Mesendoderm (in vitro differentiated cells): ENCODE results near the gene TIGD7. TPM values are rescaled to one million over a fixed set of nuclear protein-coding genes. Genes with fewer than 3 reads are reported as not detected.
A peak's percentile ranks its signal among the peaks of the same experiment; 100 is the strongest.

Source experiments
- DNase-seq: peaks from one replicate; pipeline ENCODE4 v3.0.0; 2013
- H2AK5ac ChIP-seq: 2 replicates; pipeline ENCODE4 v1.6.1; 2013; ENCODE audit warnings: low read length, inconsistent platforms
- H2BK120ac ChIP-seq: 2 replicates; pipeline ENCODE4 v1.6.1; 2013; ENCODE audit warnings: low read depth, mild to moderate bottlenecking, low read length, moderate library complexity, mixed read lengths
- H2BK15ac ChIP-seq: replicated peaks from 2 replicates; pipeline ENCODE4 v1.6.1; 2013; ENCODE audit warnings: low read depth, mild to moderate bottlenecking, moderate library complexity
- H2BK5ac ChIP-seq: 2 replicates; pipeline ENCODE4 v1.6.1; 2013; ENCODE audit warnings: low read length, inconsistent platforms
- H3K18ac ChIP-seq: 2 replicates; pipeline ENCODE4 v1.6.1; 2013; ENCODE audit warnings: mild to moderate bottlenecking, low read length, mixed read lengths
- H3K23ac ChIP-seq: one replicate; pipeline ENCODE4 v1.6.1; 2013; ENCODE audit warnings: low read length
- H3K27ac ChIP-seq: 2 replicates; pipeline ENCODE4 v1.5.1; 2013; ENCODE audit warnings: low read depth, mild to moderate bottlenecking, inconsistent platforms, low read length, moderate library complexity
- H3K27me3 ChIP-seq: 2 replicates; pipeline ENCODE4 v1.6.1; 2013; ENCODE audit warnings: low read length, control low read depth, mild to moderate bottlenecking, inconsistent platforms; ENCODE audit not compliant: insufficient read depth, poor library complexity
- H3K36me3 ChIP-seq: 2 replicates; pipeline ENCODE4 v1.6.1; 2013; ENCODE audit warnings: low read length, inconsistent platforms; ENCODE audit not compliant: control insufficient read depth, insufficient read depth
- H3K4ac ChIP-seq: one replicate; pipeline ENCODE4 v1.6.1; 2013; ENCODE audit warnings: low read depth, mild to moderate bottlenecking, low read length, moderate library complexity
- H3K4me1 ChIP-seq: 2 replicates; pipeline ENCODE4 v1.6.1; 2013; ENCODE audit warnings: low read depth, low read length, inconsistent platforms; ENCODE audit not compliant: control insufficient read depth
- H3K4me2 ChIP-seq: 2 replicates; pipeline ENCODE4 v1.6.1; 2013; ENCODE audit warnings: low read length
- H3K4me3 ChIP-seq: 2 replicates; pipeline ENCODE4 v1.5.1; 2013; ENCODE audit warnings: mild to moderate bottlenecking, low read length
- H3K56ac ChIP-seq: one replicate; pipeline ENCODE4 v1.6.1; 2013; ENCODE audit warnings: low read length
- H3K79me1 ChIP-seq: 2 replicates; pipeline ENCODE4 v1.6.1; 2013; ENCODE audit warnings: low read length, inconsistent platforms
- H3K79me2 ChIP-seq: 2 replicates; pipeline ENCODE4 v1.6.1; 2013; ENCODE audit warnings: mild to moderate bottlenecking, low read length; ENCODE audit not compliant: control insufficient read depth, insufficient read depth
- H3K9ac ChIP-seq: 2 replicates; pipeline ENCODE4 v1.6.1; 2013; ENCODE audit warnings: low read length, inconsistent platforms
- H4K5ac ChIP-seq: one replicate; pipeline ENCODE4 v1.6.1; 2013; ENCODE audit warnings: low read length
- H4K8ac ChIP-seq: one replicate; pipeline ENCODE4 v1.6.1; 2013; ENCODE audit warnings: low read depth, mild to moderate bottlenecking, control low read depth, low read length, moderate library complexity
- WGBS: extraction: QIAGEN DNeasy Blood & Tissue Kit; methylation state at CpG from one replicate; pipeline ENCODE4 v1.1.7; 2013; ENCODE audit warnings: low lambda C conversion rate, missing lambda C conversion rate; ENCODE audit not compliant: insufficient coverage; ENCODE audit errors: extremely low coverage; 5-methylcytosine and 5-hydroxymethylcytosine counted together
- polyA plus RNA-seq, 2 experiments: library from polyadenylated mRNA; stranded (reverse); fragments of 200-250 nt; gene quantifications; one replicate each; pipeline ENCODE4 v1.2.3, GENCODE V29; 2013

The TIGD7 gene
- polyA plus RNA-seq (2013, experiment 1 of 2) = 4.2 TPM
- polyA plus RNA-seq (2013, experiment 2 of 2) = 4.3 TPM

GRCh38 chr16:3305109-3306068 is at the start of gene TIGD7, which contains the start of gene ZNF75A:
Gene TIGD7 (minus strand): TSS chr16:3305430. CDS start chr16:3300614, 4,816 bp downstream.
Gene ZNF75A (plus strand): TSS chr16:3305497. CDS start chr16:3308429, 2,932 bp downstream.
- Histone ChIP-seq H3K27me3 (no peaks in the 10 kb centered on the region), H3K4me2 (peak within 1 kb of the TSS; percentile 89), H2BK120ac (no peak within 1 kb of the TSS), H3K4me1 (no peaks in the 10 kb centered on the region), H3K56ac (peak within 1 kb of the TSS; percentile 98), H3K79me1 (no peaks in the 10 kb centered on the region), H4K5ac (no peak within 1 kb of the TSS), H3K4ac (no peak within 1 kb of the TSS), H3K36me3 (peaks cover 3% of the 10 kb centered on the region), H3K18ac (peak within 1 kb of the TSS; percentile 46), H2AK5ac (no peak within 1 kb of the TSS), H3K23ac (peak within 1 kb of the TSS; percentile 85), H4K8ac (peak within 1 kb of the TSS; percentile 88), H3K4me3 (peak within 1 kb of the TSS; percentile 75), H2BK5ac (peak within 1 kb of the TSS; percentile 69), H3K79me2 (no peaks in the 10 kb centered on the region), H2BK15ac (no peak within 1 kb of the TSS), H3K27ac (peak within 1 kb of the TSS; percentile 86), H3K9ac (peak within 1 kb of the TSS; percentile 87)
- DNase-seq = peak; percentile 97
- no CpG with 5 or more reads among the region's 103 CpGs for WGBS

GRCh38 chr16:3349175-3349574 is 43.9 kb upstream of the TIGD7 start:
- DNase-seq = no peak
- Histone ChIP-seq H3K4ac (no peak overlapping the region), H3K27ac (no peak overlapping the region), H3K79me2 (no peaks in the 10 kb centered on the region), H3K27me3 (no peaks in the 10 kb centered on the region), H2BK120ac (no peak overlapping the region), H4K5ac (no peak overlapping the region), H3K23ac (no peak overlapping the region), H4K8ac (no peak overlapping the region), H2BK5ac (no peak overlapping the region), H3K18ac (no peak overlapping the region), H3K9ac (no peak overlapping the region), H3K56ac (no peak overlapping the region), H3K79me1 (no peaks in the 10 kb centered on the region), H2AK5ac (no peak overlapping the region), H3K36me3 (no peaks in the 10 kb centered on the region), H3K4me2 (no peak overlapping the region), H2BK15ac (no peak overlapping the region), H3K4me3 (no peak overlapping the region), H3K4me1 (no peaks in the 10 kb centered on the region)
- no CpG with 5 or more reads among the region's 13 CpGs for WGBS

GRCh38 chr16:3348547-3349167 is 43.4 kb upstream of the TIGD7 start:
- Histone ChIP-seq H3K56ac (no peak overlapping the region), H3K9ac (no peak overlapping the region), H4K8ac (no peak overlapping the region), H3K27me3 (no peaks in the 10 kb centered on the region), H3K36me3 (no peaks in the 10 kb centered on the region), H3K79me2 (no peaks in the 10 kb centered on the region), H3K23ac (no peak overlapping the region), H3K27ac (no peak overlapping the region), H3K18ac (no peak overlapping the region), H2BK120ac (no peak overlapping the region), H2BK15ac (no peak overlapping the region), H2BK5ac (no peak overlapping the region), H3K4me3 (no peak overlapping the region), H3K4ac (no peak overlapping the region), H3K4me2 (no peak overlapping the region), H3K4me1 (no peaks in the 10 kb centered on the region), H4K5ac (no peak overlapping the region), H3K79me1 (no peaks in the 10 kb centered on the region), H2AK5ac (no peak overlapping the region)
- no CpG with 5 or more reads among the region's 4 CpGs for WGBS
- no peak for DNase-seq

GRCh38 chr16:3347586-3347985 is 42.4 kb upstream of the TIGD7 start:
- Histone ChIP-seq H3K27ac (no peak overlapping the region), H2BK15ac (no peak overlapping the region), H3K79me2 (no peaks in the 10 kb centered on the region), H3K4me1 (no peaks in the 10 kb centered on the region), H3K4me3 (no peak overlapping the region), H3K9ac (no peak overlapping the region), H3K36me3 (no peaks in the 10 kb centered on the region), H3K18ac (no peak overlapping the region), H3K4me2 (no peak overlapping the region), H2AK5ac (no peak overlapping the region), H3K79me1 (no peaks in the 10 kb centered on the region), H4K5ac (no peak overlapping the region), H3K4ac (no peak overlapping the region), H3K27me3 (no peaks in the 10 kb centered on the region), H4K8ac (no peak overlapping the region), H3K56ac (no peak overlapping the region), H2BK120ac (no peak overlapping the region), H3K23ac (no peak overlapping the region), H2BK5ac (no peak overlapping the region)
- no CpG with 5 or more reads among the region's 10 CpGs for WGBS
- DNase-seq = no peak

GRCh38 chr16:3346041-3346440 is 40.8 kb upstream of the TIGD7 start:
- no peak for DNase-seq
- H3K4me2 ChIP-seq = no peak overlapping the region
- H3K27ac ChIP-seq = no peak overlapping the region
- H2BK5ac ChIP-seq = no peak overlapping the region
- no peaks in the 10 kb centered on the region for H3K36me3 ChIP-seq
- no peak overlapping the region for H2BK15ac ChIP-seq
- no peaks in the 10 kb centered on the region for H3K4me1 ChIP-seq
- no peak overlapping the region for H2AK5ac ChIP-seq
- no CpG with 5 or more reads among the region's 2 CpGs for WGBS
- no peak overlapping the region for H3K18ac ChIP-seq
- H3K23ac ChIP-seq = no peak overlapping the region
- no peak overlapping the region for H4K5ac ChIP-seq
- H3K4me3 ChIP-seq = no peak overlapping the region
- H2BK120ac ChIP-seq = no peak overlapping the region
- no peaks in the 10 kb centered on the region for H3K27me3 ChIP-seq
- H3K79me2 ChIP-seq = no peaks in the 10 kb centered on the region
- H3K79me1 ChIP-seq = no peaks in the 10 kb centered on the region
- H3K4ac ChIP-seq = no peak overlapping the region
- H3K56ac ChIP-seq = no peak overlapping the region
- H3K9ac ChIP-seq = no peak overlapping the region
- H4K8ac ChIP-seq = no peak overlapping the region
